HuH-7 (cell line): Measurements from ENCODE around the gene PLXNB1.

Experiments used
- DNase-seq: peaks from one replicate; pipeline ENCODE4 v3.0.0; 2011; ENCODE audit warnings: low spot score

The PLXNB1 gene

DNA sequence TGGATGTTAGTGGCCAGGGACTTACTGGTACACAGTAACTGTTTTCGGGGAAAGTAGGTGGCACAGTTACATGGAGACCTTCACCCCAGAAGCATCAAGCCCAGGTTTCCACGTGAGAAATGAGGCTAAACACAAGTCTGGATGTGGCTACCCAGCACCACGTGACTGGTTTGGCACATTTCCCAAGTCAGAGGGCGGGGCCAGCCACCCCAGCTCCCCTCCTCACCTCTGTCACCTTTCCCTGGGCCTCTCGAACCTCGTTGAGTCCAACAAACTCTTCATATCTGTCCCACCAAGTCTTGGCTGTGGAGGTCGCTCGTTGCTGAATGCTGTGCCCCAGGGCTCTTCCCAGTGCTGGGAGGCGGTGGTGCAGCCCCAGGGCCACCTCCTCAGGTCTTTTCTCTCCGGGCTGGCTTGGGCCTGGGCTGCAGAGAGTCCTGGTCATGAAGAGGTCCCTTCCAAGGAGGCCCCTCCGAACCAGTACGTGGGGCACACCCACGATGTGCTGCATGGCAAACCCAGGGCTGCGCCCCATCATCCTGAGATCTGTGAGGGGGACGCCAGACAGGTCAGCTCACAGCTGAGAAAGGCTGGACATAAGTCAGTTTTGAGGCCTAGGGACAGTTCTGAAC, 4.8 kb upstream of the PLXNB1 start:
- DNase-seq, result no peak

DNA sequence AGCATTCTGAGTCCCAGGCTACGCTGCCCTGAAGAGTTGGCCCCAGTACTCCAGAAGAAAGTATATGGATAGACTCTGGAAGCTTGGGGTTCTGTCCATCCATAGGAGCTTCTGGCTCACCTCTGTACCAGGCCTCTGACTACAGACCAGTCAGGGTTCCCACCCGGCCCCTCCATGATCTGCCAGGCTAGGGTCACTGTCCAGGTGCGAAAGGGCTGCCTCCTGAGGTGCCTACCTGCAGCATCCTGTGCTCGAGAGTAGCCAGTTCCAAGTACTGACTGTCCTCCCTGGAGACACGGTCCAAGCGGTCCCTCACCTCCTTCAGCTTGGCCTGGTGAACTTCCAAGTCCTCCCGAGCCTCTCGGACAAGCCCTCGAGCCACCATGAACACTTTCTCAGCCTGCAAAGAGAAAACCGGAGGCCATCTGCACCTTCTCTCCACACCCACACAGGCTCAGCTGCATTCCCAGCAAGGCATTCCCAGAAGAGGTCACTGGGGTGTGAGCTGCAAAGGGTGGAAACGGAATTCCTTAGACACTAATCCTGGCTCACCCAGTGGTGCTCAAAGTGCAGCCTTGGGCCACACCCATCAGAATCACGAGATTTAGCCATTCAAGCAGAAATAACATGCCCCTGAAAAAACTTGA, 3.7 kb upstream of the PLXNB1 start:
- DNase-seq, result no peak

DNA sequence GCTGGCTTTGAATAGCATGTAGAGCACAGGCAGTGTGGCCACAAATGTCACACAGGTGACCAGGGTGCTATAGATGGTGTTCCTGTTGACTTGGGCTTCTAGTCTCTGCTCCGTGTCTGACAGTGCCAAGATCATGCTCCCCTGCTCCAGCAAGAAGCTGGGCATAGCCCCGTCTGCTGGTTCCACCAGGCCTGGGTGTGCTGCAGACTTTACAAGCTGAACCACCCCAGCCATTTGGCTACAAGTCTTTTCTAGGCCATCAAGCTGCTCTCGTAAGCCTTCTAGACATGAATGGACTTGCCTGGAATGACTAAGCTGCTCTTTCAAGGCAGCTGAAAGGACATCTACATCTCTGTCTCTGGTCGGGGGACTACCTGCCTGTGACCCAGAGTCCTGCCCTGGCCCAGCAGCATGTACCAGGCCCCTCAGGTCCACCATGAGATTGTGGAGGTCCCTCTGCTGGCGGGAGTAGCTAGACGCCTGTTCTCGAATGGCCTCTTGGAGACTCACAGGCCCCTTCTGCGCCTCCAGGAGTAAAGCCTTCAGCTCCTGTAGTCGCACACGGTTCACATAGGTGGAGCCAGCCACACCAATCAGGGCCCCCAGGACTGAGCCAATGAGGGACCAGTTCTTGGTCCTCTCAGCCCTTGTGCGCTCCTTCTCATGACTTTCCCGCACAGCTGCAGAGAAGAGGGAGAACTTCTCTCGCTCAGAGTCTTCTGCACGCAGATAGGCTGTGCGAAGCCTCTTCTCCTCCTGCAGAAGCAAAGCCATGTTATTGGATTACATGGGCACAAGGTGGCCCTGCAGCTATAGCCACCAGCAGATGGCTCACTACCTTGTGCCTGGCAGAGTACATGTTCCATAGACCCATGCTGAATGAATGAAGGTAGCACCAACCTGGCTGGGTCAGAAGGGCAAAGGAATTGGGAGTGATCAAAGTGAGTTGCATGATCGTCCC, 2.8 kb upstream of the PLXNB1 start:
- DNase-seq, result no peak

DNA sequence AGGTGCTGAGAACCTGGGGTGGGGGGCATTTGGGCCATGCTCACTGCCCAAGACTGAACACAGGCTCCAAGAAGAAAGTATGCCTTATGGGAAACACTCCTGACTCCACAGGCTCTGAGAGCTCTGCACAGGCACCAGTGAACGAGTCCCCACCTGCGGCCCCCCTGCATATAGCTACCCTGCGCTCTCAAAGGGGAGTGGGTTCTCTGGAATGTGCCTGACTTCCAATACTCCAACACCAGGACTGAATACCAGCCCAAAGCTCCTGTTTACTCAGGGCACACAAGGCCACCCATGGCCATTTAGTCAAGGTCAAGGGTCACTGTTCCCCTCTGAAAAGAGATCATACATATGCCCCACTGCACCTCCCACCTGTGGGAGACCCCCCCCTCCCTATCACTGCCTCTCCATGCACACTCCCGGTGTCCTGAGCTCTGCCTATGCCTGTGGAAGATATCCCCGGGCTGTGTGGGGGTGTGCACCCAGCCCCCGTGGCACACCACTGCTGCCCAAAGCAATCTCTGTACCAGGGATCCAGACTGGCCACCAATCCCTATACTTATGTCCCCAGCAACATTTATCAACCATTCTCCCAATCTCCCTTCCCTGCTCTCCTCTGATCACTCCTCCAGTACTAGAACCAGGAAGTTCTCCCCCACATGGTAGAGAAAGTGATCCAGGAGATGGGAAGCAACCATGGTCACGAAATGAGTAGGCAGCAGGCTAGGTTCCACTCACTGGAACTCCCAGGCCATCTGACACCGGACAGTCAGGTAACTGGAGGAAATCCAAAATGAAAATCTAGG, 1.5 kb upstream of the PLXNB1 start:
- no peak for DNase-seq

DNA sequence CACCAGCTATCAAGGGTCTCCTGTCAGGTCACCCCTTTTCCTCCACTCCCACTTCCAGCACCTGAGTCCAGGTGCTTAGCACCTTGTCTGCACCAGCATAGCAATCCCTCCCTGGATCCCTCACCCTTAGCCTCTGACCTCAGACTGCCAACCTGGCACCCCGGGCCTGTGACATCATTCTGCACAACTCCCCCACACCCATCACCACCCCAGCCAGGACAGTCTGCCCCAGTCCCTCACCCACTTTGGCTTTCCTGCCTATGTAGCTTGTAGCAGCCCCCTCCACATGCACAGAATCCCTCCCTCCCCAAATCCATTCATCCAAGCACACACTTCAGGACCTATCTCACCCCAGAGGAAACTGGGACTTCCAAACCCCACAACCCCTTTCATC, 819 bp upstream of the PLXNB1 start:
- DNase-seq, result no peak

DNA sequence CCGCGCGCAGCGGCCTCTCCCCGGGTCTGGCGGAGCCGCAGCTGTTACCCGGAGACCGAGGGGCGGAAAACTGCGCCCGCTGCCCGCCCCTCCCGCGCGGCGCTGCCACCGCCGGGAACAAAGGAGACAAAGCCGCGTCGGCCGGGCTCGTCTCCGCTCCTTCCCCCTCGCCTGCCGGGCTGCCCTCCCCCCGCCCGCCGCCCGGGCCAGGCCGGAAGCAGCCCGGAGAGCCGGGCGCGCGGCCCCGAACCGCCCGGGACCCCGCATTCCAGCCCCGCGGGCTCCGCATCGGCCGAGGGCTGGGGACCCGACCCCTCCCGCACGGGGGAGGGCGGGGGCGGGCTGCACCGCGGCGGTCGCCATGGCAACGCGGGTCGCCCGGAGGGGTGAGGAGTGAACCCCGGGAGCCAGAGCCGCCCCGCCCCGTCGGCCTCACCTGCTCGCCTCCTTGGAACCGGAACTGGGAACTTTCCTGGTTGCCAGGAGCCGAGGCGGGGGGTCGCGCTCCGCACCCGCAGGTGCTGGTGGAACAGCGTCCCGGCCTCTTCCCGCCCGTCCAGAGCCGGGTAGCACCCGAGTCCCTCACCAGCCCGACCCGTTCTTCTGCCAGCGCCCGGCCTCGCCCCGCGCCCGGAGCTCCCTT, 448 bp downstream of the PLXNB1 start:
- DNase-seq, result peak; percentile 85

DNA sequence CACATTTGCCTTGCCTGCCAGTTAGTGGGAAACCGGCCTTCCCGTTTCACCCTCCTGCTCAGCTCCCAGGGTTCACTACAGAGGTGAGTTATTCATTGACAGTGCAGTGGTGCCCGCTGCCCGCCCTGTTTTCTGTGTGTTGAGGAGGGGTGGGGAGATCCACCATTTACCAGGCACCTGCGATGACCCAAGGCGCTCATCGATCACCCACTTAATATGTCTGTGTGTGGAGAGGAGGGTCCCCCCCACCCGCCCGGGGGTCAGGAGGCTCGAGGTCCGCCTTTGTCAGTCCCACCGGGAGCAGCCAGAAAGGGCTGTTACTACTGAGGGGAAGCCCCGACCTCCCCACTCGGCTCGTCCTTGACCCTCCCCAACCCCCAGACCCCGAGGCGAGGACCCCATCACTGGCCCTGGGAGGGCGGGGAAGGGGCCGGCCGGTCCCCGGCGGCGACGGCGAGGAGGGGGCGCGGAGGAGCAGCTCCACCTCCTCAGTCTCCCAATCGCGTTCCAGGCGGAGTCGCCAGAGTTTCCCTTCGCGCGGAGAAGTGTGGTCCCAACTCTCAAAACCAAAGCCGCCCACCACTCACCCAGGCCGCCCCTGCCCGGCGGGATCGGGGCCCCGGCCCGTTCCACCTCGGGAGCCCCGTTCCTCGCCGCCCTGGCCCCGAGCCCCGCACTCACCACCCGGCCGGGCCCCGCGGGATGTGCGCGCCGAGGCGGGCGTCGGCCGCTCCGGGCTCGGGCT, 1.1 kb downstream of the PLXNB1 start:
- peak; percentile 99 for DNase-seq

DNA sequence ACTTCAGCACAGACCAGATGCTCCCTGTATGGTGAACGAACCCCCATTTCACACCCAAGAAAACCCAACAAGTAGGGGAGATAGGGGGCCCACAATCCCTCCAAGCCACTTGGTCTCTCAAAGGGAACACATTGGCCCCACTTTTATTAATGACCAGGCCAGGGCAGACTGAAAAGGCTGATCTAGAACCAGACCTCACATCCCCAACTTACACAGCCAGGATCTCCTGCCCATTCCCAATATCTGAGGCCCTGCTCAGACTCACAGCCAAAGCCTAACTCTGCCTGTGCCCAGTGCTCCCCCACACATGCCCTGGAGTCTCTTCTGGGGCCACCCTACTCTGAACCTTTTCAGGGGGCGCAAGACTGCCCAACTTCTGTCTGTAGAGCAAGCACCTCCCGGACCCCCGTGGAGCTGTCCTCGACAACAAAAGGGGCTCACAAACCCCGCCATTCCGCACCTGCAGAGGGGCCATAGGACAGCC, 1.8 kb downstream of the PLXNB1 start:
- DNase-seq, result no peak

DNA sequence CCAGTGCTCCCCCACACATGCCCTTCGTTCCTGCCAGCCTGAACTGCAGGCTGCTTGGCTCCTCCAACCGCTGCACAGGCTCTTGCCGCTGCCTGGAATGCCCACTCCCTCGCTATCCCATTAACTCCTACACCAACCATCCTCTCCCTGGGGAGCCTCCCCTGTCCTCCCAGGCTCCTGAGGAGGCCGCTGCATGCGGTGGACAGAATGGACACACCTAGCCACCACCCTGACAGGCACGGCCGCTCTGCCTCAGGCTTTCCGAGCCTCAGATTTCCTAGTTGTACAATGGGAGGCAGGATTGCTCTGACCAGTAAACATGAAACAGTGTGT, 2.3 kb downstream of the PLXNB1 start:
- DNase-seq, result no peak

DNA sequence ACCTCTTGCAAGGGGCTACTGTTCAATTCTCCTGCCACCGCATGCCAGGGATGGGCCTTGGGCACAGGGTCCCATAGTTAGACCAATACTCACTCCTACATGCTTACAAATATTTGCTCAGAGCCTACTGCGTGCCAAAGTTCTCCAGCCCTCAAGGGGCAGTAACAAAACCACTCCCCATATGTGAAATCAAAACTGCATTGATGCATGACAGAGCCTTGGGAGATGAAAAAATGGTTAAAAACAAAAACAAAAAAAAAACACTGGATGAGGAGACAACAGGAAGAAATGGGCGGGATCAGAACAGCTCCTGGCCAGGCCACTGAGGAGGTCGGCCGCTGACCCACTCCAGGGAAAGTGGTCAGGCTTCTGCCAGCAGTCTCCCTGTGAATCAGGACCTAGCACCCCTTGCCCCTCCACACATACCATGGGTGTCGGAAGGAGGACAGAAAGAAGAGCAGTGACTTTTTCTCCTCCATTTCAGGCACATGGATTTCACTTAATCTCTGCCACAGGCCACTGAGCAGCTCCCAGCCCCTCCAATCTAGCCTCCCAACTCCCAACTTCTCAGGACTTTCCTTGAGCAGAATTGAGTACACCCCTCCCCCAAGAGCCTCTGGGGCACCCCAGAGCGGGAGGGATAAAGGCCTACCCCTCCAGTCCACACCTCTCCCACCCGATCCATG, 2.8 kb downstream of the PLXNB1 start:
- DNase-seq, result no peak

DNA sequence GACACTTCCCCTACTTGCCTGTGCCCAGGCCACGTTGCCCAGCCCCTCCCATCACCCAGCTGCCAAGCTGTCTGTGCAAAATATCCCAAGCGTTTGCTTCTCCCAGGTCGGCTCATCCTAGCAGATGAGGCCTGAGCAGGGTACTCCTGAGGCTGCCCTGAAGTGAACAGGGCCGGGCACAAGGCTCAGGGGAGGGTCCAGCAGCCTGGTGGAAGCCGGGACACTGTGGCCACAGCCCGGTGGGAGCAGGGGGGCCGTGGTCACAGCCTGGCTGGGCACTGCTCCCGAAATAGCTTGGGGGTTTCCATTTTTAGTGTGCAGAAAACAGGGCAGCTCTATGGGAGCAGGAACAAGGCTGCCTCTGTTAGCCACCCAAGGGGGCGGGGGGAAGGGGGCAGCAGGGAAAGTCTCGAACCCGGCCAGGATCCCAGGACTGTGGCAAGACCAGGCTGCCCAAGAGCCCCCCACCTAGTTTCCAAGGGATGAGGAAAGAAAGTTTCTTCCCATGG, 3.4 kb downstream of the PLXNB1 start:
- no peak for DNase-seq

DNA sequence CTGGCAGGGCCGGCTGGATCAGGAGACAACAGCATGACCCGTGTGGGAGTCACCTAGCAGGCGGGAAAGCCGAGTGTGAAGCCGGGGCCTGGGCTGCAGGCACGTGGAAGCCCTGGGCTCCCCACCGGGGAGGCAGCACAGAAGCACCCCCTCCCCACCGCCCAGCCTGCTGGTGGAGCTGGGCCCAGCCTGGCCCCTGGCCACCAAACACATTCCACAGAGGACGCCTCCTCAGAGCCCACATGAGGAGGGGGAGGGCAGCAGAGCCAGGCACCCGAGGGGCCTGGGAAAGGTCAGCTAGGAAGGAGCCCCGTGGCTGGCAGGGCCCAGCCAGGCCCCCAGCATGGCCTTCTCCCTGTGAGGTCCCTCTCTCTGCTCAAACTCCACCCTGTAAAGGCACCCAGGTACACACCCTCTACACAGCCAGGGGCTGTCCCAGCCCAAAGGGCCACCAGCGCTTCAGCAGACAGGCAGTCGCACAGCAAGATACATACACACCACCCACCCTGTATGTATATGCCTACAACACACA, 4.5 kb downstream of the PLXNB1 start:
- no peak for DNase-seq

DNA sequence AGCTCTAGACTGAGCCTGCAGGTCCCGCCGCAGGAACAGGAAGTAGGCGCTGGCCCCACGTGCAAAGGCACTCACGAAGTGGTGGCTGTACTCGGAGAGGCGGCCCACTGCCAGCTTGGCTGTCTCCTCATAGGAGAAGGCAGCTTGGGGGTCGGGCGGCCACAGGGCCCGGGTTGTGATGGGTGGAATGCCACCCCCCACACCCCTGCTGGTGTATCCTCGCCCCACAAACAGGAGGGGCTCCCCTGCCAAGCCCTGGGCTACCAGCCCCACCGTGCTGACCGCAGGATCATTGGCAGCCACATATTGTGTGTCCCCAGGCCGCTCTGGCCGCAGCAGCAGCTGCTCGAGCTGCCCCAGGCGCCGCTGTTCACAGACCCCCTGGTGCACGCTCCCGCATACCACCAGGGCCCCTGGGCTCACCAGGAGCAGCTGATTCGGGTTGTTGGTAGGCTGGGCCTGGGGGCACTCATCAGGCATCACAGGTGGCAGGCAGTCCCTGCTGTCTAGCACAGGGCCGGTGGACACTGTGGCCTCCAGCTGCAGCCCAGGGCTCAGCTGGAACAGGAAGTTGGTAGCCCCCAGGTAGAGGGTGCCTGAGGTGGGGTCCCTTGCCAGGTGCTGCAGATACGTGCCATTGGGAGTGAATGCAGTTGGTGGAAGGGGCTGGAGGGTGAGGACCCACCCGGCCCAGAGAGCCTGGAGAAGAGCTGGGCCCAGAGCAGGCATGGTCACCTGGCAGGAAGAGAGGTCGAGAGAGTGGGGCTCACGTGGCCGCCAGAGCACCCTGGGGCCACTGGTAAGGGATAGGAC, 5.8 kb downstream of the PLXNB1 start:
- no peak for DNase-seq

DNA sequence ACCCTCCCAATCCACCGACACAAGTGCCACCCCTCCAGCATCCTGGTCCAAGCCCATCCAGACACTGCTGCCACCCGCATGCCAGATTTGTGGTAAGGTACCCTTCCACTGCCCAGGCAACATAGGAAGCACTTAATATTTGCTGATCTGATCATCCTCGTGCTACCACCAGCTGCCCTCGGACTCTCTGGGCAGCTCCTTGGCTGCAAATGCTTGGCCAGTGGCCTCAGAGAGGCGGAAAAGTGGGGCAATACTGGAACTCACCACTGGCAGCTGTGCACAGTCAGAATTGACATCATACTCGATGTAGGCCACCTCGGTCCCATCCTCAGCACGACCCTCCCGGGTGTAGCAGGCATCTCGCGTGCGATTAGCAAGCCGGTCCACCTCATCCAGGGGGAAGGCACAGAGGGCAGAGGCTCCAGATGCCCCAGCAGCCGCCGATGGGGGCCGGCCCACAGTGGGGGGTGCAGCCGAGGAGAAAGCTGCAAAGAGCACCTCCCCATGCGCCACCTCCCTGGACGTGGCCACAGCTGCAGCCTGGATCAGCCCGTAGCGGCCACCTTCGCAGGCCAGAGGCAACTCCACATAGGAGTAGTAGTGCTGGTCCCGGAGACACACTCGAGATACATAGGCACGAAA, 6.5 kb downstream of the PLXNB1 start:
- no peak for DNase-seq

DNA sequence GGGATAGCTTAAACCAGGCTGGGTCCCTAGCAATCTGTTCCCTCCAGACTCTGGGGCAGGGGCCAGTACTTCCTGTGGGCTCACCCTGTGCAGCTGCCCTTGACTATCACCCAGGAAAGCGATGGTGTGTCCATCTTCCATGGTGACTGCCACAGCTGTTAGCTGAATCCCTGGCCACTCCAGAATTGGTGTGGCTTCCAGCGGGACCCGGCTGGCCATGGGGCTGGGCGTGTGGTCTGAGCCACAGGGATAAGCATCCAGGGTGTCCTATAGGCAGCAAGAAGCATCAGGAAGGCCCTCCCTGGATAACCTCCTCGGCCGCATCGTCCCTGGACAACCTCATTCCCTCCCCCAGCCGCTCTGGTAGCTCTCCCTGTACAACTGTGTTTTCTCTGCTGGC, 7.2 kb downstream of the PLXNB1 start:
- DNase-seq, result no peak

DNA sequence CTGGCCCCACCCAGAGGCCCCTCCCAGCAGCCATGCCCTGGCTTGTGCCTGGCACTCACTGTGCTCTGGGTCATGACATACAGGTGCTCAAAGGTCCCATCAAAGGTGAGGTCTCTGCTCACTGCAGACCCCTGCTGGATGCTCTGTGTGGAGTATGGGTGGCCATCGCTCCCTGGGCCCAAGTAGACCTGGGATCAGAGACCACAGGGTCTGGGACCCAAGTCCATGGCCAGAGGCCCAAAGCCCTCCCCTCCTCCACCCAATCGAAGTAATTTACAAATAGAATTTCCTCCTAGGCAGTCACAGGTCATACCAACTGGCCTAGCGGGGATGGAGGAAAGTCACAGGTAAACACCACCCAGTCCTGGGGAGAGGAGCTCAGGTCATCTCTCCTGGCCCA, 7.6 kb downstream of the PLXNB1 start:
- DNase-seq, result peak; percentile 57

DNA sequence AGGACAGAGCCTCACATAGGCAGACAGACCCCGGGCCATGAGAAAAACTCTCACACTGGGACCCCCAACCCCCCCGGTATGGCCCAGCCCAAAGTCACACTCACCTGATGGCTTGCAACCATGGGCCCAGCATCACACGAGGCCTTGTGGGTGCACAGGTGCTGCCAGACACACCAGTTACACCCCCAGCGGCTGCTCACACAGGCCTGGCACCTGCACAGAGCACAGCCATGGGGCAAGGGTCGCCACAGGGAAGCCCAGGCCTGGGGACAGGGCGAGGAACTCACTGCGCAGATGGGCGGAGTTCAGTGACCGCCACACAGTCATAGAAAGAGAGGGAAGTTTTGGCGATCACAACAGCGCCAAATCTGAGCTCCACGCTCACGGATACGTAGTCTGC, 9.3 kb downstream of the PLXNB1 start:
- no peak for DNase-seq

DNA sequence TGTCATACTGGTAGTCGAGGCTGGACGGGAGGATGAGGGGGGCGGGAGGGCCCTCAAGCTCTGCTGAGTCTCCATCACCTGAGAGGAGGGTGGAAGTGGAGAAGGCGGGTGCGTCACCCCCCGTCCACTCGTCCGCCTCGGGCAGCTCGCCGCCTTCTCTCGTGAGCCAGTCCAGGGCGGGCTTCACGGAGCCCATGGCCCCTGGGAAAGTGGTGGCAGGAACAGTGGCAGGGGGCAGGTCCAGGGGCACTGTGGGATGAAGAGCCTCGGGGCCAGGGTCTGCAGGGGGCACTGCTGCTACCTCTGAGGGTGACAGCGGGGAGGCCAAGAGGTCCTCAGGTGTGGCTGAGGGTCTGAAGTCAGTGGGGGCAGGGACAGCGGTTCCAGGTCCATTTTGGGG, 10.3 kb downstream of the PLXNB1 start:
- DNase-seq, result no peak

DNA sequence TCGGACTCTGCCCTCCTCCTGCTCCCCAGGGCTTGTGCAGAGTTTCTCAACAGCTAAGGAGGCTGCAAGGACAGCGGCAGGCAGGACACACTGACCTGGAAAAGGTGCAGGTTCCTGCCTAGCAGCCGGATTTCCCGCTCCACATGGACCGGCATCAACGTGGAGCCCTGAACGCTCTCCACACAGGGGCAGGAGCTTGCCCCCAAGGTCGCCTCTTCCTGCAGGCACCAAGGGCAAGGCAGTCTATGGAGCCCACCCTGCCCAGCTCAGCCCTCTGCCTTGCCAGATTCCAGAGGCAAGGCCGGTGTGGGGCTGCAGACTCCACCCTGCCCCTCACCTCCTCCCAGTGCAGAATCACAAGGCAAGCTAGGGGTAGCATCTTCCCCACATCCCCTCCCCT, 10.7 kb downstream of the PLXNB1 start:
- DNase-seq, result no peak
